ENCODE results near the gene PRSS2. TPM values are rescaled to one million over a fixed set of nuclear protein-coding genes. Genes with fewer than 3 reads are reported as not detected.
A peak's percentile ranks its signal among the peaks of the same experiment; 100 is the strongest.

Gene PRSS2
- total and polyA plus RNA-seq, 2 donors (not counting 1 experiment from before 2014, with no cell fraction given): not detected

DNA sequence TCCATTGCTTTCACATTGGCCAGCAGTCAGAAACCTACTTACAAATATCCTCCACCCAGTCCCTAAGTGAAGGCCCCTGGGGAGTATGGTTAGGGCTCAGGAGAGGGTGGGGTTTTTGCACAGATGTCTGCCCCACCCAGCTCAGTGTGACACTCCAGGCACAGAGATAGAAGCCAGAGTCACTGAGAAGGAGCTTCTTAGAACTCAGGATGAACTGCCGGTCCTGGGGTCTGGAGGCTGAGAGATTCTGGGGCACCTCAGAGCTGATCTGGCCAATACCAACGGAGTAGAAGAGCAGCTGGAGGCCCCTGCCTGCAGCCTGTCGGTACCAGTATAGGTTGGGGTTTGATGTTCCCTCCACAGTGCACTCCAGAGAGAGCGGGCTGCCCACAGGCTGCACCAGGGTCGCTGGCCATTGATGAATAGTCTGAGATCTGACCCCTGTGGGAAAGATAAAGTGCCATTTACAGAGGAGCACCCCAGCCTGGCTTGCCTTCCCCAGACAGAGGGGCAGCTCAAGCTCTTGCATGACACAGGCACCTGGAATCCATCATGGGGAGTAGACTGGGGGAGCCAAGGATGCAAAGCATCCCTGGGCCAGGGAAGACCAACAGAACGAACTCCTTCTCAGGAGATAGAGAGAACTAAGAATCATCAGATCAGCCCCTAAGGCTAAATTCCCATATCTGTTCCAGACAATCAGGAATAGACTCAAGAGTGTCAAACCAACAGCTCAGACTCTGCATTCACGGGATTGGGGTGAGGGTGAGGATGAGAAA, 41.9 kb downstream of the PRSS2 start:
- 33% methylated on average over 5 of the region's 7 CpGs for WGBS (ENCODE audit: insufficient coverage)
- peaks cover 68 to 69% of the 10 kb centered on the region in 2 donors for H3K4me1 ChIP-seq (ENCODE audit: control insufficient read depth in 2 of 2, insufficient read depth in 2 of 2, low read length in 2 of 2)
- H3K79me2 ChIP-seq (ENCODE audit: control insufficient read depth, insufficient read depth, low read length): no peaks in the 10 kb centered on the region
- Mint-ChIP-seq H3K27me3 (no peaks in the 10 kb centered on the region), H3K27ac (peak overlapping the region; percentile 94), H3K9me3 (ENCODE audit: insufficient read depth) (no peaks in the 10 kb centered on the region), H3K4me3 (peak overlapping the region; percentile 85), H3K4me1 (peaks cover 68% of the 10 kb centered on the region)
- TF ChIP-seq, protein P1, sequence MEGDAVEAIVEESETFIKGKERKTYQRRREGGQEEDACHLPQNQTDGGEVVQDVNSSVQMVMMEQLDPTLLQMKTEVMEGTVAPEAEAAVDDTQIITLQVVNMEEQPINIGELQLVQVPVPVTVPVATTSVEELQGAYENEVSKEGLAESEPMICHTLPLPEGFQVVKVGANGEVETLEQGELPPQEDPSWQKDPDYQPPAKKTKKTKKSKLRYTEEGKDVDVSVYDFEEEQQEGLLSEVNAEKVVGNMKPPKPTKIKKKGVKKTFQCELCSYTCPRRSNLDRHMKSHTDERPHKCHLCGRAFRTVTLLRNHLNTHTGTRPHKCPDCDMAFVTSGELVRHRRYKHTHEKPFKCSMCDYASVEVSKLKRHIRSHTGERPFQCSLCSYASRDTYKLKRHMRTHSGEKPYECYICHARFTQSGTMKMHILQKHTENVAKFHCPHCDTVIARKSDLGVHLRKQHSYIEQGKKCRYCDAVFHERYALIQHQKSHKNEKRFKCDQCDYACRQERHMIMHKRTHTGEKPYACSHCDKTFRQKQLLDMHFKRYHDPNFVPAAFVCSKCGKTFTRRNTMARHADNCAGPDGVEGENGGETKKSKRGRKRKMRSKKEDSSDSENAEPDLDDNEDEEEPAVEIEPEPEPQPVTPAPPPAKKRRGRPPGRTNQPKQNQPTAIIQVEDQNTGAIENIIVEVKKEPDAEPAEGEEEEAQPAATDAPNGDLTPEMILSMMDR (IDR thresholded peaks at IDR 0.05): no peak
- no peak for TF ChIP-seq EZH2 (IDR thresholded peaks at IDR 0.05; ENCODE audit: borderline replicate concordance, insufficient read depth, low read depth, low read length, poor library complexity, severe bottlenecking)
- intact Hi-C loops (cut with micrococcal nuclease): loop anchor here (2.0 kb wide), 1 partner anchor 22 kb away; no protein-coding TSS in a partner anchor
- H3K4me3 ChIP-seq (ENCODE audit: control extremely low read depth in 1 of 5, extremely low read depth in 1 of 5, insufficient read depth in 1 of 5, low read depth in 2 of 5, low read length in 4 of 5): peak overlapping the region; percentile 36 to 55 (median 44)
- H3K9me3 ChIP-seq (ENCODE audit: control extremely low read depth in 1 of 3, control insufficient read depth in 2 of 3, insufficient read depth in 1 of 3, low read length in 2 of 3): no peaks in the 10 kb centered on the region
- peak overlapping the region; percentile 80 for H3K4me2 ChIP-seq (replicated peaks; ENCODE audit: low read depth, low read length, poor library complexity, severe bottlenecking)
- DNase-seq (peak; percentile 73), ATAC-seq (ENCODE audit: low read depth) (peak; percentile 13)
- POLR2A ChIA-PET: interaction anchor here (0.9 to 14.1 kb wide), 5 partner anchors 21 to 100 kb away, joined by 3 to 961 read pairs (median 4); partner anchors contain the start of gene EPHB6
- peak overlapping the region; percentile 47 for H2AFZ ChIP-seq (ENCODE audit: insufficient read depth, low read depth, low read length, poor library complexity, severe bottlenecking)
- H3K9ac ChIP-seq (ENCODE audit: low read length): peak overlapping the region; percentile 62
- CTCF ChIA-PET: interaction anchor here (0.7 to 19.1 kb wide), 24 partner anchors 13 to 209 kb away, joined by 3 to 1138 read pairs (median 8); partner anchors contain the start of genes EPHB6 and PRSS2
- peak overlapping the region; percentile 53 to 65 for H3K27ac ChIP-seq (ENCODE audit: low read length in 2 of 2)
- no peaks in the 10 kb centered on the region for H3K27me3 ChIP-seq (replicated peaks in 1 of 4; ENCODE audit: control extremely low read depth in 1 of 4, control insufficient read depth in 3 of 4, insufficient read depth in 4 of 4, low read length in 3 of 4)
- no peaks in the 10 kb centered on the region for H3K36me3 ChIP-seq (replicated peaks in 1 of 2; ENCODE audit: control extremely low read depth in 1 of 2, control insufficient read depth in 1 of 2, extremely low read depth in 1 of 2, insufficient read depth in 2 of 2, low read length in 1 of 2)
- H4K20me1 ChIP-seq (ENCODE audit: control insufficient read depth, insufficient read depth, low read length, poor library complexity, severe bottlenecking): no peaks in the 10 kb centered on the region
